Omental fat pad (tissue), 4 donors: Measurements from ENCODE around the gene ADAMTSL2. TPM values are rescaled to one million over a fixed set of nuclear protein-coding genes. Genes with fewer than 3 reads are reported as not detected.

Experiments
- ATAC-seq: fragments of 150-250 bp; one replicate; pipeline ENCODE4 v1.9.1; 2016; ENCODE audit warnings: mild to moderate bottlenecking, moderate library complexity; ENCODE audit not compliant: low FRiP score
- DNase-seq: peaks from one replicate; pipeline ENCODE4 v3.0.0-alpha.2; 2019; ENCODE audit warnings: low spot score
- total RNA-seq, 4 donors: library from RNA; depleted of rRNA; stranded (reverse); fragments of >200 nt; gene quantifications; one replicate each; pipeline ENCODE4 v1.1.0, GENCODE V29; 2016
- TF ChIP-seq, protein P1 (sequence below), 3 donors: fragments of 450-650 bp; IDR thresholded peaks; one replicate each; pipeline ENCODE4 v1.5.1; 2016 to 2017; ENCODE audit warnings: antibody characterized with exemption in 3 of 3, mild to moderate bottlenecking in 3 of 3, moderate library complexity in 2 of 3

ADAMTSL2 gene
- total RNA-seq, 4 donors from 2014 or later = 0.63 to 4.7 (median 1.4) TPM

- TF ChIP-seq, protein P1, sequence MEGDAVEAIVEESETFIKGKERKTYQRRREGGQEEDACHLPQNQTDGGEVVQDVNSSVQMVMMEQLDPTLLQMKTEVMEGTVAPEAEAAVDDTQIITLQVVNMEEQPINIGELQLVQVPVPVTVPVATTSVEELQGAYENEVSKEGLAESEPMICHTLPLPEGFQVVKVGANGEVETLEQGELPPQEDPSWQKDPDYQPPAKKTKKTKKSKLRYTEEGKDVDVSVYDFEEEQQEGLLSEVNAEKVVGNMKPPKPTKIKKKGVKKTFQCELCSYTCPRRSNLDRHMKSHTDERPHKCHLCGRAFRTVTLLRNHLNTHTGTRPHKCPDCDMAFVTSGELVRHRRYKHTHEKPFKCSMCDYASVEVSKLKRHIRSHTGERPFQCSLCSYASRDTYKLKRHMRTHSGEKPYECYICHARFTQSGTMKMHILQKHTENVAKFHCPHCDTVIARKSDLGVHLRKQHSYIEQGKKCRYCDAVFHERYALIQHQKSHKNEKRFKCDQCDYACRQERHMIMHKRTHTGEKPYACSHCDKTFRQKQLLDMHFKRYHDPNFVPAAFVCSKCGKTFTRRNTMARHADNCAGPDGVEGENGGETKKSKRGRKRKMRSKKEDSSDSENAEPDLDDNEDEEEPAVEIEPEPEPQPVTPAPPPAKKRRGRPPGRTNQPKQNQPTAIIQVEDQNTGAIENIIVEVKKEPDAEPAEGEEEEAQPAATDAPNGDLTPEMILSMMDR (IDR thresholded peaks at IDR 0.05) = no peak
- DNase-seq (no peak), ATAC-seq (no peak)
These were observed 2.8 kb downstream of the ADAMTSL2 start for GRCh38 chr9:133537257-133537656.

DNA sequence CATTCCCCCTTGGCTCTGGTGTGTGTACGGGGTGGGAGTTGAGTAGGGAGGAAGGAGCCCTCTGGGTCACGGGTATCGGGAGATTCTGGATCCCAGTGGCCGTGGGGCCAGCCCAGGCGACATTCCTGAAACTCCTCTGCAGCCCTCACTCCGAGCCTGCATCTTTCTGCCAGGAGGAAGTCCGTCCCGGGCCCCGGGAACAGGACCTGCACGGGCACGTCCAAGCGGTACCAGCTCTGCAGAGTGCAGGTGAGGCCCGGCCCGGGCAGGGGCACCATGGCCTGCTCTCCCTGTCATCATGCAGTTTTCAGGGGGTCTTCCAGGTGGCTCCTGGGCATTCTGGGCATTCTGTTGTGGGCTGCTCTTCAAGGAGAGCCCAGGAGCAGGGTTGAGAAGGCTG, 3.7 kb downstream of the ADAMTSL2 start:
- DNase-seq (no peak), ATAC-seq (no peak)
- TF ChIP-seq, protein P1 (IDR thresholded peaks at IDR 0.05) = no peak

GRCh38 chr9:133538851-133539833, 4.6 kb downstream of the ADAMTSL2 start:
- TF ChIP-seq, protein P1 (IDR thresholded peaks at IDR 0.05) = no peak
- DNase-seq (no peak), ATAC-seq (no peak)

- TF ChIP-seq, protein P1 (IDR thresholded peaks at IDR 0.05) = no peak
- ATAC-seq = no peak
- no peak for DNase-seq
These were observed 5.6 kb downstream of the ADAMTSL2 start for GRCh38 chr9:133539991-133540697.

- DNase-seq (no peak), ATAC-seq (no peak)
- TF ChIP-seq, protein P1 (IDR thresholded peaks at IDR 0.05) = no peak
These were observed 6.2 kb downstream of the ADAMTSL2 start for GRCh38 chr9:133540698-133541025.

DNA sequence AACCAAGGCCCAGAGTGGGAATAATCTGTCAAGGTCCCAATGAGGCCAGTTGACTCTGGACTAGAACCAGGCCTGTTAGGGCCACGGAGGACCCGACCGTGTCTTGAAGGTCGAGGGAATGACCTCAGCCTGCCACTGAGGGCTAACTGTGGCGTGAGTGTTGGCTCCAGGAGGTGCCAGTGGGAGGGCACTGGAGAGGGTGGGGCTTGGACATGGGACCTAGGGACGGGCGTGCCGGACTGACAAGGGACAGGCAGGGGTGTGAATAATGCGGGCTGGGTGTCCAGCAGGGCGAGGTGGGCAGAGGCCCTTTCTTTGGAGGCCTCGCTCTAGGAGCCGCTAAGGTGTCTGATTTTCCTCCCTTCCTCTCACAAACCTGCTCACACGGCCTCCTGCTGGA, 7.5 kb downstream of the ADAMTSL2 start:
- DNase-seq = no peak
- ATAC-seq = no peak
- TF ChIP-seq, protein P1 (IDR thresholded peaks at IDR 0.05) = no peak
